HepG2 (cell line): Measurements from ENCODE around the gene AFDN. TPM values are rescaled to one million over a fixed set of nuclear protein-coding genes. Genes with fewer than 3 reads are reported as not detected.

Experiments used
- ATAC-seq: fragments of 200-7000 bp; cut with Tn5 transposase; 3 replicates; pipeline ENCODE4 v1.9.1; 2020; ENCODE audit warnings: mild to moderate bottlenecking, moderate library complexity
- BruUV-seq: library from RNA; stranded (reverse); fragments of 400-500 nt; replicated peaks from 2 replicates; lab custom pipeline; 2021; lab: Mats Ljungman, UMichigan
- CTCF ChIA-PET: fragments of 300-600 bp; formaldehyde crosslinking; extraction: SDS; loops from one replicate; lab custom pipeline; 2021; ENCODE audit warnings: low total read pairs, inconsistent platforms, low intra/inter-chr PET ratio; lab: Yijun Ruan, JAX
- POLR2A ChIA-PET: fragments of 350-600 bp; sonication (Branson Sonifier 250); formaldehyde crosslinking; loops from one replicate; lab custom pipeline; 2020; ENCODE audit warnings: antibody characterized with exemption, inconsistent platforms; lab: Yijun Ruan, JAX
- DNase-seq: peaks from one replicate; pipeline ENCODE4 v3.0.0-alpha.2; 2015; ENCODE audit warnings: low spot score
- FAIRE-seq: peaks from 3 replicates; lab custom pipeline; 2011; peaks lifted over from hg19 to GRCh38; lab: Jason Lieb, UNC
- H2AFZ ChIP-seq: one replicate; pipeline ENCODE4 v1.6.1; 2011; ENCODE audit warnings: low read length, inconsistent platforms
- H3K27ac ChIP-seq: fragments of 300-600 bp; 3 replicates; pipeline ENCODE4 v1.8.0; 2011; ENCODE audit warnings: mixed run types, mild to moderate bottlenecking, mixed read lengths, low read length, inconsistent platforms; ENCODE audit not compliant: insufficient read depth; ENCODE audit errors: extremely low read length
- H3K27me3 ChIP-seq, 2 experiments: fragments of 200-600 bp in 1 of 2; 2 replicates in 1 of 2; 3 replicates in 1 of 2; pipeline versions ENCODE4 v1.6.0 to v1.8.0; 2011; ENCODE audit warnings: low read length in 2 of 2, mild to moderate bottlenecking in 2 of 2, moderate library complexity in 2 of 2, inconsistent platforms in 1 of 2; ENCODE audit not compliant: insufficient read depth in 2 of 2, control insufficient read depth in 1 of 2
- H3K36me3 ChIP-seq, 2 experiments: fragments of 200-600 bp in 1 of 2; replicated peaks in 1 of 2; 2 replicates in 1 of 2; 3 replicates in 1 of 2; pipeline versions ENCODE4 v1.5.1 to v1.8.0; 2011; ENCODE audit warnings: low read length in 2 of 2, inconsistent platforms in 1 of 2; ENCODE audit not compliant: insufficient read depth in 2 of 2, control insufficient read depth in 1 of 2
- H3K4me1 ChIP-seq: 2 replicates; pipeline ENCODE4 v1.5.1; 2012; ENCODE audit warnings: low read length, inconsistent platforms; ENCODE audit not compliant: insufficient read depth
- H3K4me2 ChIP-seq: 2 replicates; pipeline ENCODE4 v1.6.0; 2011; ENCODE audit warnings: low read depth, low read length, inconsistent platforms
- H3K4me3 ChIP-seq, 3 experiments: fragments of 200-600 bp in 1 of 3; sonication (generic), shearing (Covaris generic) in 1 of 3; replicated peaks in 1 of 3; 2 replicates each; pipeline ENCODE4 v1.5.1; 2011 to 2016; ENCODE audit warnings: low read length in 3 of 3, inconsistent platforms in 2 of 3, low read depth in 2 of 3, mild to moderate bottlenecking in 2 of 3, control low read depth in 1 of 3, mixed read lengths in 1 of 3; ENCODE audit not compliant: insufficient read depth in 1 of 3
- H3K79me2 ChIP-seq: one replicate; pipeline ENCODE4 v1.6.1; 2011; ENCODE audit warnings: low read length, inconsistent platforms; ENCODE audit not compliant: insufficient read depth
- H3K9ac ChIP-seq: 2 replicates; pipeline ENCODE4 v1.6.0; 2011; ENCODE audit warnings: mild to moderate bottlenecking, low read depth, low read length, inconsistent platforms; ENCODE audit not compliant: insufficient read depth
- H3K9me3 ChIP-seq: 2 replicates; pipeline ENCODE4 v1.5.1; 2012; ENCODE audit warnings: mild to moderate bottlenecking, low read length
- H4K20me1 ChIP-seq: 2 replicates; pipeline ENCODE4 v1.6.0; 2011; ENCODE audit warnings: inconsistent platforms, mild to moderate bottlenecking, low read length, moderate library complexity; ENCODE audit not compliant: insufficient read depth
- ATF6 ChIP-seq: sonication (generic); formaldehyde crosslinking; conservative IDR thresholded peaks from 2 replicates; pipeline ENCODE4 v1.4.0; 2020; ENCODE audit warnings: missing genetic modification reagents
- CEBPZ ChIP-seq: IDR thresholded peaks from 2 replicates; pipeline ENCODE4 v1.6.1; 2012; ENCODE audit warnings: low read length, improper control_type of control experiment
- NFIC ChIP-seq: IDR thresholded peaks from 2 replicates; pipeline ENCODE4 v1.6.1; 2012; ENCODE audit warnings: mild to moderate bottlenecking, low read length, inconsistent platforms
- PHF5A ChIP-seq: IDR thresholded peaks from one replicate; pipeline ENCODE4 v1.6.1; 2018; ENCODE audit warnings: low read depth, missing genetic modification reagents; ENCODE audit not compliant: unreplicated experiment
- POGZ ChIP-seq: sonication (generic); formaldehyde crosslinking; IDR thresholded peaks from 2 replicates; pipeline ENCODE4 v1.4.0; 2020; ENCODE audit warnings: mild to moderate bottlenecking, missing genetic modification reagents
- ZBTB38 ChIP-seq: sonication (generic); formaldehyde crosslinking; IDR thresholded peaks from 2 replicates; pipeline ENCODE4 v1.5.1; 2020; ENCODE audit warnings: mild to moderate bottlenecking, missing genetic modification reagents
- ZNF235 ChIP-seq: sonication (generic); formaldehyde crosslinking; IDR thresholded peaks from 2 replicates; pipeline ENCODE4 v1.8.1; 2023; ENCODE audit warnings: mild to moderate bottlenecking, missing genetic modification reagents, borderline replicate concordance
- ZNF646 ChIP-seq: sonication (generic); formaldehyde crosslinking; IDR thresholded peaks from 2 replicates; pipeline ENCODE4 v1.9.0; 2021; ENCODE audit warnings: mild to moderate bottlenecking, missing genetic modification reagents
- ZNF747 ChIP-seq: sonication (generic); formaldehyde crosslinking; IDR thresholded peaks from 2 replicates; pipeline ENCODE4 v1.8.1; 2023; ENCODE audit warnings: missing genetic modification reagents, mild to moderate bottlenecking, borderline replicate concordance
- WGBS: methylation state at CpG from one replicate; pipeline ENCODE4 v1.1.6; 2017; ENCODE audit warnings: low lambda C conversion rate; 5-methylcytosine and 5-hydroxymethylcytosine counted together
- in situ Hi-C: cut with HindIII; loops from 2 replicates; pipeline ENCODE4 v1.10.0; 2017; ENCODE audit warnings: low pct_unique_long_range_greater_than_20kb; ENCODE audit not compliant: extremely low pct_ligation_motif_present
- intact Hi-C: fragments of 100-400 bp; cut with micrococcal nuclease; formaldehyde crosslinking; loops from one replicate; pipeline ENCODE4 v1.10.0; 2022; ENCODE audit not compliant: unreplicated experiment
- polyA plus RNA-seq, 8 experiments: library from polyadenylated mRNA; depleted of rRNA in 3 of 8; stranded (reverse) in 7 of 8; unstranded in 1 of 8; fragments of >200 nt; fragmentation: Illumina TruSeq in 4 of 8; extraction: Trizol in 4 of 8; gene quantifications; 2 replicates each; pipeline versions ENCODE4 v1.2.1 to v1.2.3, GENCODE V29; 2011 to 2016; ENCODE audit warnings: low read depth in 4 of 8, missing spikeins in 1 of 8, mixed read lengths in 1 of 8; ENCODE audit not compliant: insufficient read depth in 1 of 8
- total RNA-seq, 5 experiments: library from RNA; depleted of rRNA; stranded (reverse); fragments of >200 nt; fragmentation: Illumina TruSeq; extraction: Trizol; gene quantifications; 2 replicates each; pipeline ENCODE4 v1.2.3, GENCODE V29; 2016; ENCODE audit warnings: low read depth in 1 of 5

Gene AFDN
- total and polyA plus RNA-seq, 2 of the 13 experiments (the other 11 are each of a cell fraction or from before 2014, with no cell fraction given), result 136 to 151 TPM

GRCh38 chr6:167794161-167795157 is 32.3 kb upstream of the AFDN start:
- ChIA-PET CTCF (no interaction called here), POLR2A (interaction anchor here (1.4 kb wide), 1 partner anchor 32 kb away, joined by 3 read pairs; no protein-coding TSS in a partner anchor)
- no peak overlapping the region for H3K4me2 ChIP-seq
- BruUV-seq, result no TSS peak
- peaks cover 29% of the 10 kb centered on the region for H3K4me1 ChIP-seq
- 71% methylated on average over 18 of the region's 18 CpGs for WGBS
- no peak overlapping the region for H3K9ac ChIP-seq
- no peak overlapping the region for H2AFZ ChIP-seq
- DNase-seq (no peak), FAIRE-seq (no peak), ATAC-seq (no peak)
- no peak overlapping the region for H3K4me3 ChIP-seq
- no peaks in the 10 kb centered on the region for H3K36me3 ChIP-seq
- no peak overlapping the region for H3K27ac ChIP-seq
- intact Hi-C loops, result no loop called here
- no peaks in the 10 kb centered on the region for H4K20me1 ChIP-seq
- no peaks in the 10 kb centered on the region for H3K9me3 ChIP-seq
- no peaks in the 10 kb centered on the region for H3K79me2 ChIP-seq
- in situ Hi-C loops, result no loop called here
- no peak for TF ChIP-seq POGZ (CRISPR knock-in tag)
- no peak for TF ChIP-seq NFIC
- TF ChIP-seq ZNF235 (CRISPR knock-in tag), result no peak
- TF ChIP-seq ZNF646, result no peak
- TF ChIP-seq CEBPZ, result no peak
- no peak for TF ChIP-seq ZNF747
- TF ChIP-seq ATF6 (CRISPR knock-in tag), result no peak
- no peak for TF ChIP-seq PHF5A (CRISPR knock-in tag)
- no peak for TF ChIP-seq ZBTB38 (CRISPR knock-in tag)
- peaks cover 0 to 2% of the 10 kb centered on the region in 2 experiments; a peak in 2 of 5 replicates for H3K27me3 ChIP-seq
